ENCODE measurements around the gene STS. TPM values are rescaled to one million over a fixed set of nuclear protein-coding genes. Genes with fewer than 3 reads are reported as not detected.

STS gene
- total RNA-seq, 4 donors from 2014 or later: 5.4 to 9.3 (median 6.7) TPM

DNA sequence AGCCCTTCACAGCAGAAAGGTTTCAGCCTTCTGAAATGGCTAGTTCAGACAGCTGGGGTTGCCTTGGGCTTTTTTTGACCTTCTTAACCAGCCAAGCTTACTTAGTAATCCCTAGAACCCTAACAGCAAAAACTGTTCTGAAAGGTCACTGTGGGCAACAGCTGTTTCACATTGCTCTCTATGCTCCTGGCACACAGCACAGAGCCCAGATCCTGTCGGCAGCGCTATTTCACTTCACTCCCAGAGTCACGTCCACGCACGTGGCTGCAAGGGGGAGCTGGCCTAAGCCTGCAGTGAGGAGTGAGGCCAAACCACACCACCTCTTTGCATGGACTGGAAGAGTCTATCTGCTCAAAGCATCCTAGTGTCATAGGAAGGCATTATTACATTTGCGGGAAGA is 32.0 kb upstream of the STS start:
- WGBS, 2 donors: 66 to 68% methylated on average over 2 to 6 of the region's 6 CpGs
- no peak overlapping the region for H3K4me3 ChIP-seq (replicated peaks in 1 of 3)
- intact Hi-C loops (cut with DNase I): no loop called here
- TF ChIP-seq, protein P1, sequence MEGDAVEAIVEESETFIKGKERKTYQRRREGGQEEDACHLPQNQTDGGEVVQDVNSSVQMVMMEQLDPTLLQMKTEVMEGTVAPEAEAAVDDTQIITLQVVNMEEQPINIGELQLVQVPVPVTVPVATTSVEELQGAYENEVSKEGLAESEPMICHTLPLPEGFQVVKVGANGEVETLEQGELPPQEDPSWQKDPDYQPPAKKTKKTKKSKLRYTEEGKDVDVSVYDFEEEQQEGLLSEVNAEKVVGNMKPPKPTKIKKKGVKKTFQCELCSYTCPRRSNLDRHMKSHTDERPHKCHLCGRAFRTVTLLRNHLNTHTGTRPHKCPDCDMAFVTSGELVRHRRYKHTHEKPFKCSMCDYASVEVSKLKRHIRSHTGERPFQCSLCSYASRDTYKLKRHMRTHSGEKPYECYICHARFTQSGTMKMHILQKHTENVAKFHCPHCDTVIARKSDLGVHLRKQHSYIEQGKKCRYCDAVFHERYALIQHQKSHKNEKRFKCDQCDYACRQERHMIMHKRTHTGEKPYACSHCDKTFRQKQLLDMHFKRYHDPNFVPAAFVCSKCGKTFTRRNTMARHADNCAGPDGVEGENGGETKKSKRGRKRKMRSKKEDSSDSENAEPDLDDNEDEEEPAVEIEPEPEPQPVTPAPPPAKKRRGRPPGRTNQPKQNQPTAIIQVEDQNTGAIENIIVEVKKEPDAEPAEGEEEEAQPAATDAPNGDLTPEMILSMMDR (IDR thresholded peaks at IDR 0.05): no peak
- no peak for TF ChIP-seq POLR2A (IDR thresholded peaks at IDR 0.05)
- no peak overlapping the region for H3K27ac ChIP-seq
- H3K27me3 ChIP-seq: no peaks in the 10 kb centered on the region
- no peaks in the 10 kb centered on the region for H3K36me3 ChIP-seq
- H3K4me1 ChIP-seq: peaks cover 5 to 6% of the 10 kb centered on the region in 2 donors
- no peaks in the 10 kb centered on the region for H3K9me3 ChIP-seq
- DNase-seq: no peak

DNA sequence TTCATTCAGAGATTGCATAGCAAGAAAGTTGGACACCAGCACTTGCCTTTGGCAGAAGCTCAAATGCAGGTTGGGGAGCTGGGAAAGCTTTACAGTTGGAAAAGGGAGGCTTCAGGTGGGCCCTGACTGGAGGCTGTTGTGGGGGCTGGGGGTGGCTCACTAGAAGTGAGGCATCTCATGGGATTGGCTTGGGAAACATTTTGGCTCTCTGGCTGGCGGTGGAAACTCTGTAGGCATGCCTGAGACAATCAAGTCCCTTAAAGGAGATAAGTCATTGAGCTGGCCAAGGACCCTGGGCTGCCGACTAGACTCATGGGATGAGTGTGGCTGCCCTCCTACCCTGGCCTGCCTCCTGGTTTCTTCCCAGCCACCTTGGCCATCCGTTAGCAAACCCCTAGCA is 31.4 kb upstream of the STS start:
- no peaks in the 10 kb centered on the region for H3K27me3 ChIP-seq
- no peak overlapping the region for H3K4me3 ChIP-seq (replicated peaks in 1 of 3)
- no peaks in the 10 kb centered on the region for H3K36me3 ChIP-seq
- no peaks in the 10 kb centered on the region for H3K9me3 ChIP-seq
- no peak overlapping the region for H3K27ac ChIP-seq
- 94% methylated on average over 2 of the region's 3 CpGs; no CpG with 5 or more reads in 1 of the 2 donors for WGBS, 2 donors
- DNase-seq: no peak
- H3K4me1 ChIP-seq: peaks cover 9 to 11% of the 10 kb centered on the region in 2 donors
- intact Hi-C loops (cut with DNase I): no loop called here
- TF ChIP-seq, protein P1 (IDR thresholded peaks at IDR 0.05): no peak
- no peak for TF ChIP-seq POLR2A (IDR thresholded peaks at IDR 0.05)

DNA sequence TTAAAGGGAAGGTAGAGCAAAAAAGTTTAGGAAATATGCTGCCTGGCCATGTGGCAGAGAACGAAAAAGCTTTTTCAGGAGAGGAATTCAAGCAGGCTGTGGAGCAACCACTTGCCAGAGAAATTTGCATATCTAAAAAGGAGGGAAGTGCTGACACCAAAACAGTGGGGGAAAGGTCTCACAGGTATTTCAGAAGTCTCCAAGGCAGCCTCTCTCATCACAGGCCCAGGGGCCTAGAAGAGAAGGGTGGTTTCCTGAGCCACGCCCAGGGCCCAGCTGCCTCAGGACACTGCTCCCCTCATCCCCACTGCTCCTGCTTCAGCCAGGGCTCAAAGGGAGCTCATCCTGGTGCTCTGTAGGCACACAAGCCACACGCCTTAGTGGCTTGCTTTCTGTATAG is 29.9 kb upstream of the STS start:
- WGBS, 2 donors: 87 to 99% methylated on average over 3 of the region's 3 CpGs
- Histone ChIP-seq H3K4me3 (replicated peaks in 1 of 3) (no peak overlapping the region), H3K27me3 (no peaks in the 10 kb centered on the region), H3K27ac (no peak overlapping the region), H3K36me3 (no peaks in the 10 kb centered on the region), H3K9me3 (no peaks in the 10 kb centered on the region), H3K4me1 (peaks cover 9 to 14% of the 10 kb centered on the region in 2 donors)
- TF ChIP-seq, protein P1 (IDR thresholded peaks at IDR 0.05): no peak
- TF ChIP-seq POLR2A (IDR thresholded peaks at IDR 0.05): no peak
- DNase-seq: no peak
- intact Hi-C loops (cut with DNase I): no loop called here

DNA sequence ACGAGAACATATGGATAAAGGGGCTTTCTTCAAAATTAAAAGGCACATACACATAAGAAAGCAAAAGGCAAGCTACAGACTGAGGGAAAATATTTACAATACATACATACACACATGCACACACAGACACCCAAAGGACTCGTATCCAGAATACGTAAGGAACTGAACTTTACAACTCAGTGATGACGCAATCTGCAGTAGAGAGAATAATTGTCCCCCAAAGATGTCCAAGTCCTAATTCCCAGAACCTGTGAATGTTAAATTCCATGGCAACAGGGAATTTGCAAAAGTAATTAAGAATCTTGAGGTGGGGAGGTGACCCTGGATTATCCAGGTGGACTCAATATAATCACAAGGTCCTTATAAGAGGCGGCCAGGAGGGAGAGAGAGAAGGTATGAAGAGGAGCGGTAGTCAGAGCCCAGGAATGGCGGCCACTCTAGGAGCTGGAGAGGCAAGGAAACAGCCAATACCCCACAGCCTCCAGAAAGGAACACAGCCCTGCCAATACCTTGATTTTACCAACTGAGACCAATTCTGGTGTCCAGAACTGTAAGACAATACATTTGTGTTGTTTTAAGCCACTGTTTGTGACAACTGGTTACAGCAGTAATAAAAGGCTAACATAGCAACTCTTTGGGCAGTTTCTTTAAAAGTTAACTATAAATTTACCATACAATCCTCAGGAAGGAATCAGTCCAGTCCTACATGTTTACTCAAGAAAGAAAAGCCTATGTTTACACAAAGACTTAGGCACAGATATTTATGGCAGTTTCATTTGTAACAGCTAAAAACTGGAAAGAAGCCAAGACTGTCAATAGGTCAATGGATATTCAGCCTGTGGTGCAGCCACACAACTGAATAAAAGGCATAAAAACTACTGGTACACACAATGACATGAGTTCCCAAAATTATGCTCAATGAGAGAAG is 27.3 kb upstream of the STS start:
- no peak overlapping the region for H3K4me3 ChIP-seq (replicated peaks in 1 of 3)
- H3K36me3 ChIP-seq: no peaks in the 10 kb centered on the region
- H3K9me3 ChIP-seq: no peaks in the 10 kb centered on the region
- H3K4me1 ChIP-seq: peaks cover 9 to 14% of the 10 kb centered on the region in 2 donors
- intact Hi-C loops (cut with DNase I): no loop called here
- DNase-seq: no peak
- H3K27ac ChIP-seq: peak overlapping the region in 2 of 3 donors; percentile 3 to 17
- TF ChIP-seq, protein P1 (IDR thresholded peaks at IDR 0.05): no peak
- TF ChIP-seq POLR2A (IDR thresholded peaks at IDR 0.05): no peak
- H3K27me3 ChIP-seq: no peaks in the 10 kb centered on the region
- 87% methylated on average over 7 of the region's 7 CpGs for WGBS, 2 donors

DNA sequence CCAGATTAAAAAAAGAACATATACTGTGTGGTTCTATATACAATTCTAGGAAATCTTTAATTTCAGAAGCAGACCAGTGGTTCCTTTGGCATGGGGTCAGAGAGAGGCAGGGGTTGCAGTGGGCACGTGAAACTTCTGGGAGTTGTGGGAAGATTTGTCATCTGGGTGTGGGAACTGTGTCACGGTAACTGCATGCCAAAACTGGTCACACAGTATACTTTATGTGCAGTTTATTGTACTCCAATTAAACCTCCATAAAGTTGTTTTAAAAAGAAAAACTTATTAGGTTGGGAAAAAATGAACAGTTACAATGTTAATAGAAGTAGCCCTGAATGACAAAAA is 26.7 kb upstream of the STS start:
- TF ChIP-seq, protein P1 (IDR thresholded peaks at IDR 0.05): no peak
- TF ChIP-seq POLR2A (IDR thresholded peaks at IDR 0.05): no peak
- no peaks in the 10 kb centered on the region for H3K36me3 ChIP-seq
- DNase-seq: no peak
- 31 to 54% methylated on average over 2 of the region's 2 CpGs for WGBS, 2 donors
- no peaks in the 10 kb centered on the region for H3K9me3 ChIP-seq
- intact Hi-C loops (cut with DNase I): no loop called here
- H3K27me3 ChIP-seq: no peaks in the 10 kb centered on the region
- peaks cover 9 to 14% of the 10 kb centered on the region in 2 donors for H3K4me1 ChIP-seq
- no peak overlapping the region for H3K27ac ChIP-seq
- no peak overlapping the region for H3K4me3 ChIP-seq (replicated peaks in 1 of 3)
